ENCODE results near the gene DOHH.

DNA sequence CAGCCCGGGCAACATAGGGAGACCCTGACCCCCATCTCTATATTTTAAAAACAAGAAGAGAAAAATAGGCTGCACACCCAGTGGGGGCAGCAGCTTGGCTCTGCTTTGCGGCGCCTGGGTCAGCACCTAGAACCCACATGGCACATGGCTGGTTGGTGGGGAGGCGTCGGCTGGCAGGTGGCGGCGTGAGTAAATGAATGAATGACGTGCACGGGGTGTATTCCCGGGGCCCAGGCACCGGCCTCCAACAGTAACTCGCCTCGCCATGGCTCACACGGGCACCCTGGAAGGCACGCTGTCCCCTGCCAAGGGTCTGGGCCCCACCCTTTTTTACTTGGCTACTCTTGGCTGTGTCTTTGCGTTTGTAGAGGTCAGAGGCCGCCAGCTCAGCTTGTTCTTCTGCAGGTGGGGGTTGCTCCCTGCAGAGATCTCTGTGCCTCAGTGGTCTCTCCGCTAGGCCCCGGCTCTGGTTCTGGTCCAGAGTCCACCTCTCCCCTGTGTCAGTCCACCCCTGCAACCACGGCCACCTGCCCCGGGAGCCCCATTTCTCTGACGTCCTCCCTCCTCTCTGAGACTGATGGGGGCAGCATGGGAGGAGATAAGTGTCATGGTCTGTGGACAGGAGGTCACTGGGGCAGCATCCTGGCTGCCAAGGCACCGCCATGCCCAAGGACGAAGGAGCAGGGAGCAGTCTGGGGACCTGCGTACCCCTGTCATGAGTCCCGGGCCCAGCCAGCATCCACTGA is 11.2 kb upstream of the DOHH start:
- TF ChIP-seq, protein P1, sequence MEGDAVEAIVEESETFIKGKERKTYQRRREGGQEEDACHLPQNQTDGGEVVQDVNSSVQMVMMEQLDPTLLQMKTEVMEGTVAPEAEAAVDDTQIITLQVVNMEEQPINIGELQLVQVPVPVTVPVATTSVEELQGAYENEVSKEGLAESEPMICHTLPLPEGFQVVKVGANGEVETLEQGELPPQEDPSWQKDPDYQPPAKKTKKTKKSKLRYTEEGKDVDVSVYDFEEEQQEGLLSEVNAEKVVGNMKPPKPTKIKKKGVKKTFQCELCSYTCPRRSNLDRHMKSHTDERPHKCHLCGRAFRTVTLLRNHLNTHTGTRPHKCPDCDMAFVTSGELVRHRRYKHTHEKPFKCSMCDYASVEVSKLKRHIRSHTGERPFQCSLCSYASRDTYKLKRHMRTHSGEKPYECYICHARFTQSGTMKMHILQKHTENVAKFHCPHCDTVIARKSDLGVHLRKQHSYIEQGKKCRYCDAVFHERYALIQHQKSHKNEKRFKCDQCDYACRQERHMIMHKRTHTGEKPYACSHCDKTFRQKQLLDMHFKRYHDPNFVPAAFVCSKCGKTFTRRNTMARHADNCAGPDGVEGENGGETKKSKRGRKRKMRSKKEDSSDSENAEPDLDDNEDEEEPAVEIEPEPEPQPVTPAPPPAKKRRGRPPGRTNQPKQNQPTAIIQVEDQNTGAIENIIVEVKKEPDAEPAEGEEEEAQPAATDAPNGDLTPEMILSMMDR (IDR thresholded peaks at IDR 0.05; ENCODE audit: low read length) = no peak
- no peak for TF ChIP-seq EZH2 (IDR thresholded peaks at IDR 0.05; ENCODE audit: borderline replicate concordance, low read length)
